Astrocyte of the spinal cord (primary cell): ENCODE data around the gene HIGD1A.

Source experiments
- DNase-seq: peaks from one replicate; pipeline ENCODE4 v3.0.0; 2011; ENCODE audit warnings: low read depth, low spot score
- H3K4me3 ChIP-seq: 2 replicates; pipeline ENCODE4 v1.5.1; 2011; ENCODE audit warnings: low read depth, mild to moderate bottlenecking, low read length, moderate library complexity
- in situ Hi-C: cut with HindIII; loops from 2 replicates; pipeline ENCODE4 v1.10.0; 2017; ENCODE audit warnings: low sequenced_read_pairs
- TF ChIP-seq, protein P1 (sequence below): IDR thresholded peaks from 2 replicates; pipeline ENCODE4 v1.5.1; 2012; ENCODE audit warnings: low read depth, mild to moderate bottlenecking, low read length, inconsistent platforms

HIGD1A gene

GRCh38 chr3:42741796-42742195 lies 62.5 kb downstream of the HIGD1A start:
- in situ Hi-C loops: no loop called here
- DNase-seq: no peak
- H3K4me3 ChIP-seq: no peak overlapping the region
- TF ChIP-seq, protein P1, sequence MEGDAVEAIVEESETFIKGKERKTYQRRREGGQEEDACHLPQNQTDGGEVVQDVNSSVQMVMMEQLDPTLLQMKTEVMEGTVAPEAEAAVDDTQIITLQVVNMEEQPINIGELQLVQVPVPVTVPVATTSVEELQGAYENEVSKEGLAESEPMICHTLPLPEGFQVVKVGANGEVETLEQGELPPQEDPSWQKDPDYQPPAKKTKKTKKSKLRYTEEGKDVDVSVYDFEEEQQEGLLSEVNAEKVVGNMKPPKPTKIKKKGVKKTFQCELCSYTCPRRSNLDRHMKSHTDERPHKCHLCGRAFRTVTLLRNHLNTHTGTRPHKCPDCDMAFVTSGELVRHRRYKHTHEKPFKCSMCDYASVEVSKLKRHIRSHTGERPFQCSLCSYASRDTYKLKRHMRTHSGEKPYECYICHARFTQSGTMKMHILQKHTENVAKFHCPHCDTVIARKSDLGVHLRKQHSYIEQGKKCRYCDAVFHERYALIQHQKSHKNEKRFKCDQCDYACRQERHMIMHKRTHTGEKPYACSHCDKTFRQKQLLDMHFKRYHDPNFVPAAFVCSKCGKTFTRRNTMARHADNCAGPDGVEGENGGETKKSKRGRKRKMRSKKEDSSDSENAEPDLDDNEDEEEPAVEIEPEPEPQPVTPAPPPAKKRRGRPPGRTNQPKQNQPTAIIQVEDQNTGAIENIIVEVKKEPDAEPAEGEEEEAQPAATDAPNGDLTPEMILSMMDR: no peak

GRCh38 chr3:42739401-42740158 lies 64.7 kb downstream of the HIGD1A start:
- in situ Hi-C loops: no loop called here
- TF ChIP-seq, protein P1: no peak
- H3K4me3 ChIP-seq: no peak overlapping the region
- no peak for DNase-seq

GRCh38 chr3:42736531-42736930 lies 67.8 kb downstream of the HIGD1A start:
- DNase-seq: no peak
- TF ChIP-seq, protein P1: no peak
- H3K4me3 ChIP-seq: no peak overlapping the region
- in situ Hi-C loops: no loop called here

DNA sequence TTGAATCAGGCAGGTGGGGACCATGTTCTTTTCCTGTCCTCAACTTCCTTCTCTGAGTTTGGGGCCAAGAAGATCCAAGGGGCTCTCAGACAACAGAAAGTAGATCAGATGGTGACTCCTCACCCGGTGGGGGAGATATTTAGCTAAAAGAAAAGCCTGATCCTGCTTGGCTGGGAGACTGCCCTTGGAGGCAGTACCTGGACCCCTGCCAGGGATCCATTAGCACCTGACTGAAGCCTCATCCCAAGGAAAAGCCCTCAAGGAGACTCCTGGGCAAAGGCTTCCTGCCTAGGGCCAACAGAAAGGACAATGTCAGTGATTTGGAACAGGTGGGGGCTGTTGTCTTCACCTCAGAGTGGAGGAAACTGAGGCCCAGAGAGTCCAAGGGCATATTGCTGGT lies 68.2 kb downstream of the HIGD1A start:
- DNase-seq: no peak
- no peak overlapping the region for H3K4me3 ChIP-seq
- in situ Hi-C loops: no loop called here
- TF ChIP-seq, protein P1: no peak

GRCh38 chr3:42735615-42736014 lies 68.7 kb downstream of the HIGD1A start:
- in situ Hi-C loops: no loop called here
- H3K4me3 ChIP-seq: no peak overlapping the region
- TF ChIP-seq, protein P1: no peak
- no peak for DNase-seq

DNA sequence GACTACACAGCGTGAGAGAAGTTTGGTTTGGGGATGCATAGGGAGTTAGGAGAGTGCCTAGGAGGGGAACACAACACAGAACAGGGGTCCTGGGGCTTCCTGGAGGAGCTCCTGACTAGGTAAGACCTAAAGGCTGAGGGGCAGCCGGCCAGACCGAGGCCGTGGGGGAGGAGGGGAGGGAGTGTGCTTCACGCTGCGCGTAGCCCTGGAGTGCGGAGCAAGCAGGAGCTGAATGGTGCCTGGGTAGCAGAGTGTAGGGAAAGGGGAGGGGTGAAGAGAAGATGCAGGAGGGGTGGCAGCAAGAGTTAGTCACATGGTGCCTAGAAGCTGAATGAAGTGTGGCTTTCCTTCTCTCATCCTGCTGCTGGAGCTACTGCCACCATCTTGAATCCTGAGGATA lies 69.3 kb downstream of the HIGD1A start:
- in situ Hi-C loops: no loop called here
- no peak for DNase-seq
- H3K4me3 ChIP-seq: no peak overlapping the region
- TF ChIP-seq, protein P1: no peak
